HEK293 (cell line): ENCODE results near the gene TMEM131L.
A peak's percentile ranks its signal among the peaks of the same experiment; 100 is the strongest.

Experiments
- ELK4 ChIP-seq: IDR thresholded peaks from 2 replicates; pipeline ENCODE4 v1.6.1; 2011; ENCODE audit warnings: mild to moderate bottlenecking, low read depth, low read length, borderline replicate concordance
- GLIS1 ChIP-seq: fragments of 450-650 bp; formaldehyde crosslinking; IDR thresholded peaks from 2 replicates; pipeline ENCODE4 v1.5.1; 2016; ENCODE audit warnings: missing biosample characterization, missing genetic modification characterization
- HOXA7 ChIP-seq: sonication (generic); formaldehyde crosslinking; IDR thresholded peaks from 2 replicates; pipeline ENCODE4 v1.8.1; 2022; ENCODE audit warnings: missing genetic modification reagents, borderline replicate concordance
- MYNN ChIP-seq: fragments of 450-650 bp; formaldehyde crosslinking; IDR thresholded peaks from 2 replicates; pipeline ENCODE4 v1.5.1; 2016; ENCODE audit warnings: missing biosample characterization, missing genetic modification characterization, borderline replicate concordance
- TCF7L2 ChIP-seq: IDR thresholded peaks from 2 replicates; pipeline ENCODE4 v1.6.1; 2011; ENCODE audit warnings: low read depth, mild to moderate bottlenecking, inconsistent platforms, low read length, moderate library complexity, borderline replicate concordance
- WT1 ChIP-seq: fragments of 450-650 bp; formaldehyde crosslinking; IDR thresholded peaks from 2 replicates; pipeline ENCODE4 v1.5.1; 2016; ENCODE audit warnings: missing biosample characterization, missing genetic modification characterization
- YY2 ChIP-seq: fragments of 450-650 bp; formaldehyde crosslinking; IDR thresholded peaks from 2 replicates; pipeline ENCODE4 v1.5.1; 2016; ENCODE audit warnings: missing biosample characterization, missing genetic modification characterization
- ZBTB11 ChIP-seq: fragments of 450-650 bp; formaldehyde crosslinking; conservative IDR thresholded peaks from 2 replicates; pipeline ENCODE4 v1.5.1; 2016; ENCODE audit warnings: low read depth, missing biosample characterization, missing genetic modification characterization
- ZFP41 ChIP-seq: fragments of 450-650 bp; formaldehyde crosslinking; IDR thresholded peaks from 2 replicates; pipeline ENCODE4 v1.5.1; 2016; ENCODE audit warnings: missing biosample characterization, missing genetic modification characterization, borderline replicate concordance
- ZIC2 ChIP-seq: fragments of 450-650 bp; formaldehyde crosslinking; IDR thresholded peaks from 2 replicates; pipeline ENCODE4 v1.5.1; 2016; ENCODE audit warnings: missing biosample characterization, missing genetic modification characterization
- ZNF121 ChIP-seq: fragments of 450-650 bp; formaldehyde crosslinking; IDR thresholded peaks from 2 replicates; pipeline ENCODE4 v1.5.1; 2016; ENCODE audit warnings: missing biosample characterization, missing genetic modification characterization
- ZNF133 ChIP-seq: fragments of 450-650 bp; formaldehyde crosslinking; IDR thresholded peaks from 2 replicates; pipeline ENCODE4 v1.5.1; 2016; ENCODE audit warnings: missing biosample characterization, missing genetic modification characterization
- ZNF184 ChIP-seq: fragments of 450-650 bp; IDR thresholded peaks from 2 replicates; pipeline ENCODE4 v1.5.1; 2018; ENCODE audit warnings: missing biosample characterization, mild to moderate bottlenecking, missing genetic modification characterization
- ZNF280D ChIP-seq: fragments of 450-650 bp; formaldehyde crosslinking; IDR thresholded peaks from 2 replicates; pipeline ENCODE4 v1.5.1; 2016; ENCODE audit warnings: missing biosample characterization, missing genetic modification characterization
- ZNF311 ChIP-seq: fragments of 450-650 bp; formaldehyde crosslinking; IDR thresholded peaks from 2 replicates; pipeline ENCODE4 v1.5.1; 2017; ENCODE audit warnings: missing biosample characterization, missing genetic modification characterization, borderline replicate concordance
- ZNF549 ChIP-seq: fragments of 450-650 bp; IDR thresholded peaks from 2 replicates; pipeline ENCODE4 v1.5.1; 2018; ENCODE audit warnings: missing biosample characterization, missing genetic modification characterization, mild to moderate bottlenecking, inconsistent platforms, moderate library complexity
- ZNF558 ChIP-seq: fragments of 450-650 bp; formaldehyde crosslinking; IDR thresholded peaks from 2 replicates; pipeline ENCODE4 v1.5.1; 2016; ENCODE audit warnings: missing biosample characterization, missing genetic modification characterization
- ZNF654 ChIP-seq: fragments of 450-650 bp; formaldehyde crosslinking; IDR thresholded peaks from 2 replicates; pipeline ENCODE4 v1.5.1; 2016; ENCODE audit warnings: low read depth, missing biosample characterization, missing genetic modification characterization
- ZNF677 ChIP-seq: fragments of 450-650 bp; IDR thresholded peaks from 2 replicates; pipeline ENCODE4 v1.5.0; 2018; ENCODE audit warnings: missing biosample characterization, mild to moderate bottlenecking, missing genetic modification characterization, moderate library complexity
- ZNF707 ChIP-seq: fragments of 450-650 bp; formaldehyde crosslinking; IDR thresholded peaks from 2 replicates; pipeline ENCODE4 v1.5.1; 2016; ENCODE audit warnings: missing biosample characterization, missing genetic modification characterization
- ZSCAN18 ChIP-seq: fragments of 450-650 bp; formaldehyde crosslinking; IDR thresholded peaks from 2 replicates; pipeline ENCODE4 v1.5.1; 2016; ENCODE audit warnings: missing biosample characterization, missing genetic modification characterization
- TF ChIP-seq, protein P1 (sequence below): fragments of 450-650 bp; formaldehyde crosslinking; IDR thresholded peaks from 2 replicates; pipeline ENCODE4 v1.5.1; 2016; ENCODE audit warnings: missing biosample characterization, missing genetic modification characterization
- TF ChIP-seq, protein P2 (sequence below): fragments of 450-650 bp; formaldehyde crosslinking; IDR thresholded peaks from 2 replicates; pipeline ENCODE4 v1.5.1; 2017; ENCODE audit warnings: missing biosample characterization, missing genetic modification characterization
- TF ChIP-seq, protein P3 (sequence below): fragments of 450-650 bp; formaldehyde crosslinking; IDR thresholded peaks from 2 replicates; pipeline ENCODE4 v1.5.1; 2016; ENCODE audit warnings: missing biosample characterization, missing genetic modification characterization

The TMEM131L gene

GRCh38 chr4:153466949-153467896 lies 1.1 kb downstream of the TMEM131L start (continued):
- no peak for TF ChIP-seq TCF7L2
- TF ChIP-seq, protein P1, sequence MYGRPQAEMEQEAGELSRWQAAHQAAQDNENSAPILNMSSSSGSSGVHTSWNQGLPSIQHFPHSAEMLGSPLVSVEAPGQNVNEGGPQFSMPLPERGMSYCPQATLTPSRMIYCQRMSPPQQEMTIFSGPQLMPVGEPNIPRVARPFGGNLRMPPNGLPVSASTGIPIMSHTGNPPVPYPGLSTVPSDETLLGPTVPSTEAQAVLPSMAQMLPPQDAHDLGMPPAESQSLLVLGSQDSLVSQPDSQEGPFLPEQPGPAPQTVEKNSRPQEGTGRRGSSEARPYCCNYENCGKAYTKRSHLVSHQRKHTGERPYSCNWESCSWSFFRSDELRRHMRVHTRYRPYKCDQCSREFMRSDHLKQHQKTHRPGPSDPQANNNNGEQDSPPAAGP (tag by site-specific recombination), result peak; percentile 47; the same call in 1 of the 2 replicates
- TF ChIP-seq MYNN, result no peak
- TF ChIP-seq ZNF184 (tag by site-specific recombination), result no peak
- TF ChIP-seq, protein P2, sequence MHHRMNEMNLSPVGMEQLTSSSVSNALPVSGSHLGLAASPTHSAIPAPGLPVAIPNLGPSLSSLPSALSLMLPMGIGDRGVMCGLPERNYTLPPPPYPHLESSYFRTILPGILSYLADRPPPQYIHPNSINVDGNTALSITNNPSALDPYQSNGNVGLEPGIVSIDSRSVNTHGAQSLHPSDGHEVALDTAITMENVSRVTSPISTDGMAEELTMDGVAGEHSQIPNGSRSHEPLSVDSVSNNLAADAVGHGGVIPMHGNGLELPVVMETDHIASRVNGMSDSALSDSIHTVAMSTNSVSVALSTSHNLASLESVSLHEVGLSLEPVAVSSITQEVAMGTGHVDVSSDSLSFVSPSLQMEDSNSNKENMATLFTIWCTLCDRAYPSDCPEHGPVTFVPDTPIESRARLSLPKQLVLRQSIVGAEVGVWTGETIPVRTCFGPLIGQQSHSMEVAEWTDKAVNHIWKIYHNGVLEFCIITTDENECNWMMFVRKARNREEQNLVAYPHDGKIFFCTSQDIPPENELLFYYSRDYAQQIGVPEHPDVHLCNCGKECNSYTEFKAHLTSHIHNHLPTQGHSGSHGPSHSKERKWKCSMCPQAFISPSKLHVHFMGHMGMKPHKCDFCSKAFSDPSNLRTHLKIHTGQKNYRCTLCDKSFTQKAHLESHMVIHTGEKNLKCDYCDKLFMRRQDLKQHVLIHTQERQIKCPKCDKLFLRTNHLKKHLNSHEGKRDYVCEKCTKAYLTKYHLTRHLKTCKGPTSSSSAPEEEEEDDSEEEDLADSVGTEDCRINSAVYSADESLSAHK (tag by site-specific recombination), result no peak
- TF ChIP-seq, protein P3, sequence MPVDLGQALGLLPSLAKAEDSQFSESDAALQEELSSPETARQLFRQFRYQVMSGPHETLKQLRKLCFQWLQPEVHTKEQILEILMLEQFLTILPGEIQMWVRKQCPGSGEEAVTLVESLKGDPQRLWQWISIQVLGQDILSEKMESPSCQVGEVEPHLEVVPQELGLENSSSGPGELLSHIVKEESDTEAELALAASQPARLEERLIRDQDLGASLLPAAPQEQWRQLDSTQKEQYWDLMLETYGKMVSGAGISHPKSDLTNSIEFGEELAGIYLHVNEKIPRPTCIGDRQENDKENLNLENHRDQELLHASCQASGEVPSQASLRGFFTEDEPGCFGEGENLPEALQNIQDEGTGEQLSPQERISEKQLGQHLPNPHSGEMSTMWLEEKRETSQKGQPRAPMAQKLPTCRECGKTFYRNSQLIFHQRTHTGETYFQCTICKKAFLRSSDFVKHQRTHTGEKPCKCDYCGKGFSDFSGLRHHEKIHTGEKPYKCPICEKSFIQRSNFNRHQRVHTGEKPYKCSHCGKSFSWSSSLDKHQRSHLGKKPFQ (tag by site-specific recombination), result no peak
- no peak for TF ChIP-seq ZBTB11
- TF ChIP-seq ZNF121 (tag by site-specific recombination), result no peak
- no peak for TF ChIP-seq ZSCAN18 (tag by site-specific recombination)
- TF ChIP-seq ZNF707 (tag by site-specific recombination), result no peak
- TF ChIP-seq ELK4, result no peak
- TF ChIP-seq ZNF280D (tag by site-specific recombination), result no peak
- TF ChIP-seq GLIS1 (tag by site-specific recombination), result no peak
- TF ChIP-seq YY2 (tag by site-specific recombination), result no peak
- TF ChIP-seq ZNF654, result no peak
- no peak for TF ChIP-seq ZNF311
- no peak for TF ChIP-seq ZFP41 (tag by site-specific recombination)
- TF ChIP-seq ZNF133 (tag by site-specific recombination), result no peak
- TF ChIP-seq HOXA7 (CRISPR knock-in tag), result no peak
- no peak for TF ChIP-seq ZNF549 (tag by site-specific recombination)
- peak; percentile 87 for TF ChIP-seq ZIC2 (tag by site-specific recombination)
- TF ChIP-seq WT1 (tag by site-specific recombination), result peak; percentile 68
- TF ChIP-seq ZNF558 (tag by site-specific recombination), result no peak
- TF ChIP-seq ZNF677 (tag by site-specific recombination), result no peak
